HUES48 (cell line): Measurements from ENCODE around the gene AOC2.
"Not testable (repeated sequence)": the region's sequence is repeated elsewhere in the genome, so short reads cannot be mapped to it uniquely, and the experiment has no call there.

ENCODE experiments used
- H3K27ac ChIP-seq: one replicate; pipeline ENCODE4 v1.7.0; 2013; ENCODE audit warnings: low read depth, low read length, inconsistent platforms
- H3K27me3 ChIP-seq: 2 replicates; pipeline ENCODE4 v1.6.1; 2013; ENCODE audit warnings: mild to moderate bottlenecking, low read length; ENCODE audit not compliant: control insufficient read depth, insufficient read depth
- H3K36me3 ChIP-seq: 2 replicates; pipeline ENCODE4 v1.6.1; 2013; ENCODE audit warnings: low read length; ENCODE audit not compliant: control insufficient read depth, insufficient read depth
- H3K4me1 ChIP-seq: 2 replicates; pipeline ENCODE4 v1.6.1; 2013; ENCODE audit warnings: mild to moderate bottlenecking, low read length; ENCODE audit not compliant: control insufficient read depth, insufficient read depth
- H3K4me3 ChIP-seq: 2 replicates; pipeline ENCODE4 v1.5.1; 2013; ENCODE audit warnings: mild to moderate bottlenecking, low read depth, low read length
- H3K9ac ChIP-seq: 2 replicates; pipeline ENCODE4 v1.6.1; 2013; ENCODE audit warnings: mild to moderate bottlenecking, low read depth, low read length, moderate library complexity
- H3K9me3 ChIP-seq: 2 replicates; pipeline ENCODE4 v1.6.1; 2013; ENCODE audit warnings: low read length; ENCODE audit not compliant: control insufficient read depth, insufficient read depth

AOC2 gene

DNA sequence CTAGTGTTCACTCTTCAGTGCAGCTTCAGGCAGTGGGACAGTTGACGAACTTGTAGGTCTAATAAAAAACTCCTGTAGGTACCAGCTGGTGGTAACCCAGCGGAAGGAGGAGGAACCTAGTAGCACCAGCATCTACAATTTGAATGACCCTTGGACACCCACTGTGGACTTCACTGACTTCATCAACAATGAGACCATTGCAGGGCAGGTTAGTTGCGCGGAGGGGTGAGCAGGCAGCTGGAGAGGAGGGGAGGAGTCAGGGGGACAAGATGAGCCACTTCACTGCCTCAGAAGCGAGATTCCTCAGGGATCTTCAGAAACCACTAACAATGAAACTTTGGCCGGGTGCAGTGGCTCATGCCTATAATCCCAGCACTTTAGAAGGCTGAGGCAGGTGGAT is 28.9 kb downstream of the AOC2 start:
- peaks cover 7% of the 10 kb centered on the region for H3K27me3 ChIP-seq
- no peak overlapping the region for H3K4me3 ChIP-seq
- H3K9ac ChIP-seq: no peak overlapping the region
- no peaks in the 10 kb centered on the region for H3K36me3 ChIP-seq
- no peak overlapping the region for H3K27ac ChIP-seq
- peaks cover 3% of the 10 kb centered on the region; the same call in 1 of the 2 replicates for H3K9me3 ChIP-seq
- H3K4me1 ChIP-seq: peaks cover 1% of the 10 kb centered on the region; the same call in 1 of the 2 replicates

DNA sequence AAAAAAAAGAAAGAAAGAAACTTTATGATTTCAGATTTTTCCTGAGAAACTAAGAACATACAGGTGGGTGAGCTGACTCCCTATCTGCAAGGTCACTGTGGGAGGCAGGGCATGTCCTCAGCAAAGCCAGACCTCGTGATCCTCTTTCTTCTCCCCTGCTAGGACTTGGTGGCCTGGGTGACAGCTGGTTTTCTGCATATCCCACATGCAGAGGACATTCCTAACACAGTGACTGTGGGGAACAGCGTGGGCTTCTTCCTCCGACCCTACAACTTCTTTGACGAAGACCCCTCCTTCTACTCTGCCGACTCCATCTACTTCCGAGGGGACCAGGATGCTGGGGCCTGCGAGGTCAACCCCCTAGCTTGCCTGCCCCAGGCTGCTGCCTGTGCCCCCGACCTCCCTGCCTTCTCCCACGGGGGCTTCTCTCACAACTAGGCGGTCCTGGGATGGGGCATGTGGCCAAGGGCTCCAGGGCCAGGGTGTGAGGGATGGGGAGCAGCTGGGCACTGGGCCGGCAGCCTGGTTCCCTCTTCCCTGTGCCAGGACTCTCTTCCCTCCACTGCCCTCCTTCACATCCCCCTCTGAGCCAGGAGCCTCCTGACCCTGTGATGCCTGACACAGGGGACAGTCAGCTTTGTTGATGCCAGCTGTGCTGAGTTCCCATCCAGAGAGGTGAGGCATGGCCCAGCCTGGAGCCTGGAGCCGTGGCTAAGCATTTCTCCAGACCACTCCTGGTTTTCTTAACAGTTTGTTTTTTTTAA is 29.7 kb downstream of the AOC2 start:
- not testable (repeated sequence) for H3K4me3 ChIP-seq, H3K36me3 ChIP-seq, H3K27ac ChIP-seq, H3K9ac ChIP-seq, H3K9me3 ChIP-seq, H3K4me1 ChIP-seq
- H3K27me3 ChIP-seq: peaks cover 11% of the 10 kb centered on the region

- no peak overlapping the region for H3K27ac ChIP-seq
- H3K27me3 ChIP-seq: peaks cover 11% of the 10 kb centered on the region
- H3K9ac ChIP-seq: no peak overlapping the region
- H3K36me3 ChIP-seq: no peaks in the 10 kb centered on the region
- no peaks in the 10 kb centered on the region for H3K9me3 ChIP-seq
- no peak overlapping the region for H3K4me3 ChIP-seq
- H3K4me1 ChIP-seq: peaks cover 6% of the 10 kb centered on the region; the same call in 1 of the 2 replicates
These were observed 32.7 kb downstream of the AOC2 start for GRCh38 chr17:42877037-42877436.

- H3K9ac ChIP-seq: no peak overlapping the region
These were observed 33.9 kb downstream of the AOC2 start for GRCh38 chr17:42878123-42878880.

DNA sequence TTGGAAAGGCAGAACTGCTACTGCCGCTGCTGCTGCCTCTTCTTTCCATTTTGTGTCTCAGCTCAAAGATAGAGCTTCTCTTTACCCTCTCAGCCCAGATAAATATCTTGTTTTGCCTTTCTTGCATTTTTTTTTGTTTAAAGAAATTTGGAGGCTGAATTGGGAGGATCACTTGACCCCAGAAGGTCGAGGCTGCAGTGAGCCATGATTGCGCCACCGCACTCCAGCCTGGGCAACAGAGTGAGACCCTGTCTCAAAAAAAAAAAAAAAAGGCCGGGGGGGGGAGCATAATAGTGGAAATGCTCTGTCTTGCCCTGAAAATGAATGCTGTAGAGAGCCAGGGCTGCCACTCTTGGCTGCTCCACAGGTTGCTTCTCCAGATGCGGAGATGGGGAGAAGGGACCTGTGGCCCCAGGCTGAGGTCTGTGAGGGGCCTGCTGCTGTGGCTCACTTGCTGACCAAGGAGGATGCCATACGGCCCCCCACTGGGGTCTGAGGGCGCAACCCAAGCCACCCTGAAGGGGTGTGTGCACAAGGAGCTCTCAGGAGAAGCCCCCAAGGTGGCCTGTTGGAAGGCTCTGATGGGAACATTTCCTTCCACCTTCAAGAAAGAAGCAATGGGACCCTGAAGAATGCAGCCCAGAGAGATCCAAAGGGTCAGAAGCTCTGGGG is 34.7 kb downstream of the AOC2 start:
- no peak overlapping the region for H3K4me3 ChIP-seq
- no peaks in the 10 kb centered on the region for H3K36me3 ChIP-seq
- H3K27me3 ChIP-seq: peaks cover 11% of the 10 kb centered on the region
- H3K4me1 ChIP-seq: peaks cover 6% of the 10 kb centered on the region; the same call in 1 of the 2 replicates
- no peak overlapping the region for H3K27ac ChIP-seq
- no peaks in the 10 kb centered on the region for H3K9me3 ChIP-seq
- no peak overlapping the region for H3K9ac ChIP-seq

More at GRCh38 chr17:42878123-42878880, 33.9 kb downstream of the AOC2 start:
- peaks cover 6% of the 10 kb centered on the region; the same call in 1 of the 2 replicates for H3K4me1 ChIP-seq
- H3K36me3 ChIP-seq: no peaks in the 10 kb centered on the region
- H3K27ac ChIP-seq: no peak overlapping the region
- no peaks in the 10 kb centered on the region for H3K9me3 ChIP-seq
- no peak overlapping the region for H3K4me3 ChIP-seq
- peaks cover 11% of the 10 kb centered on the region for H3K27me3 ChIP-seq

GRCh38 chr17:42879596-42879985 is 35.2 kb downstream of the AOC2 start:
- no peaks in the 10 kb centered on the region for H3K36me3 ChIP-seq
- H3K9ac ChIP-seq: no peak overlapping the region
- peaks cover 6% of the 10 kb centered on the region; the same call in 1 of the 2 replicates for H3K4me1 ChIP-seq
- no peak overlapping the region for H3K4me3 ChIP-seq
- no peak overlapping the region for H3K27ac ChIP-seq
- H3K9me3 ChIP-seq: no peaks in the 10 kb centered on the region
- peaks cover 11% of the 10 kb centered on the region for H3K27me3 ChIP-seq

- Histone ChIP-seq H3K36me3 (no peaks in the 10 kb centered on the region), H3K27ac (no peak overlapping the region), H3K4me1 (peaks cover 6% of the 10 kb centered on the region; the same call in 1 of the 2 replicates), H3K9ac (no peak overlapping the region), H3K9me3 (no peaks in the 10 kb centered on the region), H3K27me3 (peaks cover 11% of the 10 kb centered on the region), H3K4me3 (no peak overlapping the region)
These were observed 36.5 kb downstream of the AOC2 start for GRCh38 chr17:42880776-42881310.

DNA sequence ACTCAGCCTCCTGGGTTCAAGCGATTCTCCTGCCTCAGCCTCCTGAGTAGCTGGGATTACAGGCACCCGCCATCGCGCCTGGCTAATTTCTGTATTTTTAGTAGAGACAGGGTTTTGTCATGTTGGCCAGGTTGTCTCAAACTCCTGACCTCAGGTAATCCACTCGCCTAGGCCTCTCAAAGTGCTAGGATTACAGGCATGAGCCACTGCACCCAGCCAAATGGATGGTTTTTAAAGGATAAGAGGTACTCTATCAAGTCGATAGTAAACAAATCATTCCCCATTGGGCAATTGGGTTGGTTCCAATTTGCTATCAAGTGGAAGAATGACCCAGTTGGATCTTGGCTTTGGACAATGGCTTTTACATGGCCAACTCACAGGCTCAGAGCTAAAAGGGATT is 37.3 kb downstream of the AOC2 start:
- H3K4me1 ChIP-seq, H3K9me3 ChIP-seq, H3K4me3 ChIP-seq, H3K9ac ChIP-seq, H3K36me3 ChIP-seq, H3K27ac ChIP-seq: not testable (repeated sequence)
- H3K27me3 ChIP-seq: peaks cover 11% of the 10 kb centered on the region

DNA sequence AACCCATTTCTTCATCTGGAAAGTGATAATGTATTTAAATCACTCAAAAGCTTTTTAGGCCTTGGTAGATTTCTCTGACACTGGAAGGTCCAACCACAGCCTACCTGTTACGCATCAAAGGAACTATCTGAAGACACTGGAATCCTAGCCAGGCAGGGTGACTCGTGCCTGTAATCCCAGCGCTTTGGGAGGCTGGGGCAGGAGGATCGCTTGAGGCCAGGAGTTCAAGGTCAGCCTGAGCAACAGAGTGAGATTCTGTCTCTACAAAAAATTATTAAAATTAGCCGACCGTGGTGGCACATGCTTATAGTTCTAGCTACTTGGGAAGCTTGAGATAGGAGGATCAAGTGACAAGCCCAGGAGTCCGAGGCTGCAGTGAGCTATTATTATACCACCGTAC is 37.8 kb downstream of the AOC2 start:
- Histone ChIP-seq H3K4me1 (peaks cover 6% of the 10 kb centered on the region; the same call in 1 of the 2 replicates), H3K9ac (no peak overlapping the region), H3K36me3 (no peaks in the 10 kb centered on the region)

GRCh38 chr17:42883802-42884558 is 39.6 kb downstream of the AOC2 start:
- no peak overlapping the region for H3K9ac ChIP-seq
- H3K9me3 ChIP-seq: no peaks in the 10 kb centered on the region
- H3K4me1 ChIP-seq: no peaks in the 10 kb centered on the region
- H3K27me3 ChIP-seq: no peaks in the 10 kb centered on the region
- H3K27ac ChIP-seq: no peak overlapping the region
- H3K4me3 ChIP-seq: no peak overlapping the region
- no peaks in the 10 kb centered on the region for H3K36me3 ChIP-seq

More for the DNA sequence above, 37.8 kb downstream of the AOC2 start:
- no peak overlapping the region for H3K27ac ChIP-seq
- no peaks in the 10 kb centered on the region for H3K9me3 ChIP-seq
- H3K4me3 ChIP-seq: no peak overlapping the region
- peaks cover 11% of the 10 kb centered on the region for H3K27me3 ChIP-seq
